GM04504 (cell line): ENCODE data around the gene GALNT10.

Source experiments
- DNase-seq: peaks from one replicate; pipeline ENCODE4 v3.0.0-alpha.2; 2012; ENCODE audit warnings: low read depth

GALNT10 gene

DNA sequence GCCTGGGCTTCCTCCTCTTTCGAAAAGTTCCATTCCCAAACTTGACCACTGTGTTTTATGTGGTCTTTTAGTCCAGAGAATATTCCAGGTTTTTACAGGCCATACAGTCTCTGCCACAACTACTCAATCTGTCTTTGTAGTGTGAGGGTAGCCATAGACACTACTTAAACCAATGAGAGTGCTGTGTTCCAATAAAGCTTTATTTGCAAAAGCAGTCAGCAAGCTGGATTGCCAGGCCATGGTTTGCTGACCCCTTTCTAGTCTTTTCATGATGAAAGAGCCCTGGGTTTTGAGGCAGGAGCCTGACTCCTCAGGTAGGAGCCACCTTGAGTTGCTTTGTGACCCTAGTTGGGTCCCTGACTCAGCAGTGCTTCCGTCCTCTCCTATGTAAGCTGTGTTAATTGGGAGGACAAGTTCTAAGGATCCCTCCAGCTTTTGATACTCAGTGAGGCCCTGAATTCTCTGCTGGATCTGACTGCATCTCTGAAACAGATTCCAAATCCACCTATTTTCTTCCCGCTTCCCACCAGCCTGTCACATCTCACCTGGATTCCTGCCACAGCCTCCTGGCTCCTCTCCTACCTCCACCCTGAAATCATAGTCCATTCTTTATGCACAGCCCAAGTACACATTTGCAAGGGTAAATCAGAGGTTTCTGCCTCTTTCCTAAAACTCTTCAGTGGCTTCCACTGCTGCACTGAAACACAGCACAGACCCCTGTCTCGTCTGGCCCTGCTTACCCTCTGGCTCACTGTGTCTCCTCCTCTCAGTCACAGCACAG, 13.5 kb downstream of the GALNT10 start:
- no peak for DNase-seq

- no peak for DNase-seq
Observed at GRCh38 chr5:154205441-154206117, 15.0 kb downstream of the GALNT10 start.

GRCh38 chr5:154206311-154206710, 15.8 kb downstream of the GALNT10 start:
- no peak for DNase-seq

DNA sequence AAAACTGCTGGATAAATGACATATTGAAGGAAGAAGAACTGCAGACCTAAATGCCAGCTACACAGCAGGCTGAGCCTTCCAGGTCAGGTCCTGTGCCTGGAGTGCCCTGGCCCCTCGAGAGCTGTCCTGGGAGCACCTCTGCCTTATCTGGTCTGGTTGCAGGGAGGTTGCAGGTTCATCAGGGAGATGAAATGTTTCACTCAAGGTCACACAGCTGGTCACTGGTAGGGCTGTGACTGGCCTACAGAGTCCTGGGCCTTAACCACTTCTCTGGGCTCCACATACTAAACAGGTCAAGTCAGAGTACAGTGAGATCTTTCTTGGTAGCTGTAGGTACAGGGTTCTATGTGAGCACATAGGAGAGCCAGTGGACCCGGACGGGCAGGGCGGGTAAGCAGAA, 16.7 kb downstream of the GALNT10 start:
- DNase-seq: no peak

DNA sequence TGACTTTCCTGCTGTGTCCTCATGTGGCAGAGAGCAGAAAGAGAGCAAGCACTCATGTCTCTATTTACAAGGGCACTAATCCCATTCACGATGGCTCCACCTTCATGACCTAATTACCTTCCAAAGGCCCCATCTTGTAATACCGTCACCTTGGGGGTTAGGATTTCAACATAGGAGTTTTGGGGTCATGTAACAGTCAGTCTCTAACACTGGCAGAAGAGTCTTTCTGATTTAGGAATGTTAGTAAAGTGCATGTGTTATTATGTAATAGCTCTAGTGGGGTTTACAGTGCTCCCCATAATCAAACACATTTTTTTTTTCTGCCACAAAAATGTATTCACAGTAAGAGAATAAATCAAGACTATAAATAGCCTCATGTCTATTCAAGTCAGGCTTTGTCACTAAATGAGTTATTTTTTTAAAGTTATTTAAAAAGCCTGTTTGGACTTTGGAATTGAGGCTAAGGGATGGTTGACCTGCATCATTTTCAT, 19.1 kb downstream of the GALNT10 start:
- no peak for DNase-seq

GRCh38 chr5:154210163-154210562, 19.6 kb downstream of the GALNT10 start:
- no peak for DNase-seq

DNA sequence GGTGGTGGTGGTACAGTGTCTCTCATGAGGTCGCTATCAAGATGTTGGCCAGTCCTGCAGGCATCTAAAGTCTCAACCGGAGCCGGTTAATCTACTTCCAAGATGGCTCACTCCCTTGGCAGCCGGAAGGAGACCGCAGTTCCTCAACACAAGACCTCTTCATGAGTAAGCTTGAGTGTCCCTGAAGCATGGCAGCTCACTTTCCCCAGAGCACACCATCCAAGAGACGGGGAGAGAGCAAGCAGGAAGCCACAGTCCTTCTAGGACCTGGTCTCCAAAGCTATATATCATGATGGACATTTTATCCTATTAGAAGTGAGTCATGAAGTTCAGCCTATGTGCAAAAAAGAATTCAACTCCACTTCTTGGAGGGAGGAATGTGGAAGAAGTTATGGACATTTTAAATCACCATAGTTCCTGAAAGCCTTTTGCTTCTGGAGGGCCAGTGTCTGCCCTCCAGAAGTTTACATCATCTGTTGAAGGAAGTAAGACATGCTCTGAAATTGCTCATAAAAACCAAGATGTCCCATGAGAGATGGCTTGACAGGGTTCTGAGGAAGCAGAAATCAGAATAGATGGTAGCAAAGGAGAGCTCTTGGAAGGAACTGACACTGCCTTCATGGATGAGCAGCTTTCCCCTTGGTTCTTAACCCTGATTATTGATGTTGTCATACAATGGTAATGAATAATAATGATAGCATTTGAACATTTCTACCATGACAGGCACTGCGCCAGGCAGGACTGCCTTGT, 21.3 kb downstream of the GALNT10 start:
- peak; percentile 72 for DNase-seq

DNA sequence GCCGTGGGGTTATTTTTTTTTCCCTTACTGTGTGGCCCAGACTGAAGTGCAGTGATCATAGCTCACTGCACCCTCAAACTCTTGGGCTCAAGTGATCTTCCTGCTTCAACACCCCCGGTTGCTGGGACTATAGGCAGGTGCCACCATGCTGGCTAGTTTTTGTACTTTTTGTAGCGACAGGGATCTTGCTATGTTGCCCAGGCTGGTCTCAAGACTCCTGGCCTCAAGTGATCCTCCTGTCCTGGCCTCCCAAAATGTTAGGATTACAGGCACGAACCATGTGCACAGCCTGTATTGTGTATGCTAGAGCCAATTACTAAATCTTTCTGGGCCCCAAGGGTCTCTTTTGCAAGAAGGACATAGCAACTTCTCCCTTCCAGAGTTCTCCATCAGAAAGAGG, 23.1 kb downstream of the GALNT10 start:
- no peak for DNase-seq

- no peak for DNase-seq
Observed at GRCh38 chr5:154214371-154215106, 24.0 kb downstream of the GALNT10 start.

DNA sequence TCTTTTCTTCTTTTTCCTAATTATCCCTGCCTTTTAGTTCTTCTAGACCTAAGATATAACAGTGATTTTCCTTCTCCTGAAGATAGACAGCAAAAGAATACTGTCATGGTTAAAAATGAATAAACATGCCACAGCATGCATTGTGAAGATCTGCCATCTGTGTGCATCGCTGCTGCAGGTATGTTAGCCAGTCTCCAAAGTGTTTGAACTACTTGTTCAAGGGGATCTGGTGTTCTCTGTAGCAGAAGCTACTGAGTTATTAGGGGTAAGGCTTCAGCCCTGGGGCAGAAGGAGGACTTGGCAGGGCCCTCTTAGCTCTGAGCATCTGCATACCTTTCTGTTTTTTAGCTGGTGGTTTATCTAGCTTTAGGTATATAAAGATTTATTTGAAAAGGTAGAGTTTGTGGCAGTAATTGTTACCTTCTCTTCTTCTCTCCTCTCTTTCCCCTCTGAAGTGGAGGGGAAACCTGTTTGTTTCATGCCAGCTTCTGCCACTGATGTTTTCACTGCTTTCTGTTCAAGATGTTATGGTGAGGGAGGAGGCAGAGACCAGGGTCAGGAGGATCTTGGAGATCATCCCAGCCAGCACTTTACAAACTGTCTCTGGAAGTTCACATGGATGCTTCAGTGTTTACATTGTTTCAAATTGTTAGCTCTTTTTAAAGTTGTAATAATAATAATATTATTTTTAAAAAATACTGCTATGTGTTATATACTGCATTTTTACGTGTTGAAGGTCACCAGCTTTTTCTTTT, 25.2 kb downstream of the GALNT10 start:
- DNase-seq: no peak

GRCh38 chr5:154217462-154217861, 26.9 kb downstream of the GALNT10 start:
- DNase-seq: no peak

DNA sequence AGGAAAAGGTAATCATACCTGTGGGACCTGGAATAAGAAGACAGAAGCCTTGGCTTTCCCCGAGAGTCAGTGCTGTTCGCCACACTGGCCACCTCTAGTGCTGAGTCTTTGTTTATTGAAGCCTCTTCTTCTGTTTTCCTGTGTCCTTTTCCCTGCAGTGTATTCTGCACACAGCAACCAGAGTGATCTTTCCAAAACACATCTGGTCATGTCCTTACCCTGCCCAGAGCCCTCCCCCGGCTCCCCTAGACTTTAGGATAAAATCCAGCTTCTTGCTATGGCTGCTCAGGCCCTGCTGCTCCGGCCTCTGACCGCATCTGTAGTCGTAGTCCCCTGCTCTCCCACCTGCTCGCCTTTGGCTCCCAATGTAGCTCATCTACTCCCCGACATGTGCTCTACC, 28.3 kb downstream of the GALNT10 start:
- DNase-seq: no peak

DNA sequence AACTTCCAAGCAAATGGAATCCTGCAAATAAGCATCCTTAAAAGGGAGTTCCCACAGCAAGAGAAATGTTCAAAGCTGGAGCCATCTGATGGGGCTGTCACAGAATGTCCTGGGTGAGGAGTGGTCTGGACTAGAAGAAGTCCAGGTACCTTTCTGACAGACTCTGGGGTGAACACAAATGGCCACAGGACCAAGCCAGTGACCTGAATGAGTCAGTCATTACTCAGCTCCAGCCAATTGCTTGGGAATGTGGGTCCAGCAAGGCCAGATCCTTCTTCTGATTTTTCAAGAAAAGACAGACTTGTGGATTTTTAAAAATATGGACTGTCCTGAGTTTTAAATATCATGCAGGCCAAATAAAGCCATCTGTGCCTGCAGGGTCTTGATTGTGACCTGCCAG, 30.1 kb downstream of the GALNT10 start:
- DNase-seq: peak; percentile 45

- DNase-seq: peak; percentile 75
Observed at GRCh38 chr5:154221371-154221896, 30.9 kb downstream of the GALNT10 start.

DNA sequence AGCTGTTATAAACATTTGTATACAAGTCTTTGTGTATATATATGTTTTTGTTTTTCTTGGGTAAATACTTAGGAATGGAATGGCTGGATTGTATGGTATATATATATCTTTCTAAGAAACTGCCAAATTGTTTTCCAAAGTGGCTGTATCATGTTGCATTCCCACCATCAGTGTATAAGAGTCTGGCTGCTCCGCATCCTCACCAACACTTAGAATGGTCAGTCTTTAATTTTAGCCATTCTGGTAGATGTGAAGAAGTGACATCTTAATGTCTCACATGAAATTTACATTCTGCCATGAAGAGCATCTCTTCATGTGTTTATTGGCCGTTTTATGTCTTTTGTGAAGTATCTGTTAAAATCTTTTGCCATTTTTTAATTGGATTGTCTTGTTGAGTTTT, 31.9 kb downstream of the GALNT10 start:
- no peak for DNase-seq

GRCh38 chr5:154223320-154223719, 32.8 kb downstream of the GALNT10 start:
- no peak for DNase-seq

DNA sequence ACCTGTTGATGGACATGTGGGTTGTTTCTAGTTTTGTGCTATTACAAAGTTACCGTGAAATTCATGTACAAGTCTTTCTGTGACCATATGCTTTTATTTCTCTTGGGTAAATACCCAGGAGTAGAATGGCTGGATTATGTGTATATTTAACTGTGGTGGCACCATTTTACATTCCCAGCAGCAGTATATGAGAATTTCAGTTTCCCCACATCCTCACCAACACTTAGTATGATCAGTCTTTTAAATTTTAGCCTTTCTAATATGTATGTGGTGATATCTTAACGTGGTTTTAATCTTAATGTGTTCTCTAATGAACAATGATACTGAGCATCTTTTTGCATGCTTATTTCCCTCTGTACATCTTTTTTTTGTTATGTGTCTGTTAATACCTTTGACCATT, 36.6 kb downstream of the GALNT10 start:
- DNase-seq: no peak

DNA sequence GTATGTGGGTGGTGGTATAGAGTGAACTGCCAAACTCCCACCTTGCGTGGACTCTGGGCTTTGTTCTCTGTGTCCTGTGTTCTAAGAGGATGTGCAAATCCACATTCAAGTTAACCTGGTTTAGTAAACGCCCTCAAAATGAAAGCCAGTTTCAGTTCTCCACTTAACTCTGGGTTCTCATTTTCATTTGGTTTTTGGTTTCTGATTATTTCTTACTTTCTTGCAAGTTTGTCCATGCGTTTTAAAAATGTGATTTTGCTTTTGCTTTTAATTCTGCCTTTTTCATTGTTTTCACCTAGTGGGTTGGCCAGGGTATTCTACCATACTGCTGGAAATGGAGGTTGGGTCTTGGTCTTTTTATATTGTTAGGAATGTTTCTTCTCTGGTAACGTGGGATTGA, 38.2 kb downstream of the GALNT10 start:
- no peak for DNase-seq

- no peak for DNase-seq
Observed at GRCh38 chr5:154230526-154230925, 40.0 kb downstream of the GALNT10 start.

DNA sequence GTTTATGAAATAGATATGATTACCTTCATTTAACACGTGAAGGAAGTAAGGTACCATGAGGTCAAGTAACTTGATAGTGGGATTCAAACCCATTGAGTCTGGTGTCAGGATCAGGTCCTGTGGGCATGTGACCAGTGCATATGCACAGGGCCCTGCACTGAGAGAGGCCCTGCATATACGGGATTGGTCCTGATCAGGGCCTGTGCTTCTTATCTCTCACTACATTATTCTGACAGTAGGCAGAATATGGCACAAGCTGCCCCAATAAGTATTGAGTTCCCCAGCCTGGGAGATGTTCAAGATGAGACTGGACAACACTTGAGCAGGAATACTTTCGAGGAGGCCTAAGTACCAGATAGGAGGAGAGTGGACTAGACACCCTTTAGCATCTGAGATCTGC, 44.0 kb downstream of the GALNT10 start:
- DNase-seq: no peak

- no peak for DNase-seq
Observed at GRCh38 chr5:154236011-154236410, 45.5 kb downstream of the GALNT10 start.
